Mesodermal cell (in vitro differentiated cells): ENCODE results near the gene SBSN.
"Not testable (repeated sequence)": the region's sequence is repeated elsewhere in the genome, so short reads cannot be mapped to it uniquely, and the experiment has no call there.

Experiments used
- H3K27ac ChIP-seq: 2 replicates; pipeline ENCODE4 v1.7.0; 2013; ENCODE audit warnings: mild to moderate bottlenecking, low read depth, low read length, moderate library complexity; ENCODE audit not compliant: severe bottlenecking
- H3K36me3 ChIP-seq: 2 replicates; pipeline ENCODE4 v1.7.1; 2013; ENCODE audit warnings: mild to moderate bottlenecking, low read length, moderate library complexity; ENCODE audit not compliant: control insufficient read depth, insufficient read depth
- H3K4me1 ChIP-seq: one replicate; pipeline ENCODE4 v1.7.1; 2013; ENCODE audit warnings: mild to moderate bottlenecking, low read length; ENCODE audit not compliant: insufficient read depth, control insufficient read depth, poor library complexity, severe bottlenecking
- H3K4me3 ChIP-seq: 2 replicates; pipeline ENCODE4 v1.7.0; 2013; ENCODE audit warnings: low read length, control low read depth, mild to moderate bottlenecking; ENCODE audit not compliant: insufficient read depth, poor library complexity, severe bottlenecking; ENCODE audit errors: extremely low read depth
- H3K9me3 ChIP-seq: 2 replicates; pipeline ENCODE4 v1.7.1; 2013; ENCODE audit warnings: mild to moderate bottlenecking, low read length, moderate library complexity; ENCODE audit not compliant: control insufficient read depth
- WGBS, 2 experiments: methylation state at CpG; one replicate each; pipeline ENCODE4 v1.1.5; 2013; ENCODE audit warnings: missing lambda C conversion rate in 2 of 2; ENCODE audit not compliant: insufficient coverage in 2 of 2; 5-methylcytosine and 5-hydroxymethylcytosine counted together

Gene SBSN

DNA sequence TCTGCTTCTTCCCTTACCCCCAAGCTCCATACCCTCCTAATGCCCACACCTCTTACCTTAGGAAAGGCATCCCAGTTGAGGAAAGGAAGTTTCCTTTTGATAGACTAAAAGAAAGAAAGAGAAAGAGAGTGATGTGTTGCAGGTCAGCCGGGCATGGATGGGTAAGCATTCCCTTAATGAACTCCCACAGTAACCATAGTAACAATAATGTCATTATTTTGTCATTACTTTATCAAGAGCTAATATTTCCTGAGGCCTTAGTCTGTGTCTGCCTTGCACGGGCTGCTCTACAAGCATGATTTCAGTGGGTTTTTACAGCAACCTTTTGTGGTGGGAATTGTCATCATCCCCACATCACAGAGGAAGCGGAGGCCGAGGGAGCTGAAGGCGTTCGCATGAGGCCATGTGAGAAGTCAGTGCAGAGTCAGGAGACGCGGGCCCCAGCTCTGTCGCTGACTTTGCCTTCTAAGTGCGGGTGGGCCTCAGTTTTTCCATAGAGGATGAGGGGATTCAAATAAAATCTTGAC is 40.4 kb downstream of the SBSN start:
- no peaks in the 10 kb centered on the region for H3K36me3 ChIP-seq
- no peaks in the 10 kb centered on the region for H3K9me3 ChIP-seq
- 93 to 96% methylated on average over 4 to 5 of the region's 10 CpGs for WGBS, 2 experiments
- H3K4me1 ChIP-seq = no peaks in the 10 kb centered on the region
- no peak overlapping the region for H3K27ac ChIP-seq
- H3K4me3 ChIP-seq = no peak overlapping the region

DNA sequence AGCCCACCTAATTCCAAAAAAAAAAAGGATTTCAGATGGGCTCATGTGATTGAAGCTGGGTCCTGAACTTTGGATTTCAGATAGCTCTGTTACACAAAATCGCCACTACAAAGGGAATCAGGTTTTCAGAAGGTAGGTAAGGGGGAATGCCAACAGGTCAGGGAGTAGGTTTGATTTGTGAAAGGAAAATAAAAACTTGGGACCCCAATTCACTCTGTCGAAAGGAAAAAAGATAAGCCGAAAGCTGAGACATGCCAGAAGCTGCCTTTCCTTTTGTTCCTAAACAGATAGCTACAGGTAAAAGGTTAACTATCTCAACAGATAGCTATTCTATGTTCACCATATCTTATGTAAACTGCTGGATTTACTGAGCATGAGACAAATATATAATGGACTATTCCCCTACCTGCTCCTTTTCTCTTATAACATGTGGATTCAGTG is 41.8 kb downstream of the SBSN start:
- Histone ChIP-seq H3K27ac (no peak overlapping the region), H3K4me3 (no peak overlapping the region), H3K9me3 (no peaks in the 10 kb centered on the region), H3K36me3 (no peaks in the 10 kb centered on the region), H3K4me1 (no peaks in the 10 kb centered on the region)
- WGBS, 2 experiments = 70 to 89% methylated on average over 2 to 3 of the region's 3 CpGs

DNA sequence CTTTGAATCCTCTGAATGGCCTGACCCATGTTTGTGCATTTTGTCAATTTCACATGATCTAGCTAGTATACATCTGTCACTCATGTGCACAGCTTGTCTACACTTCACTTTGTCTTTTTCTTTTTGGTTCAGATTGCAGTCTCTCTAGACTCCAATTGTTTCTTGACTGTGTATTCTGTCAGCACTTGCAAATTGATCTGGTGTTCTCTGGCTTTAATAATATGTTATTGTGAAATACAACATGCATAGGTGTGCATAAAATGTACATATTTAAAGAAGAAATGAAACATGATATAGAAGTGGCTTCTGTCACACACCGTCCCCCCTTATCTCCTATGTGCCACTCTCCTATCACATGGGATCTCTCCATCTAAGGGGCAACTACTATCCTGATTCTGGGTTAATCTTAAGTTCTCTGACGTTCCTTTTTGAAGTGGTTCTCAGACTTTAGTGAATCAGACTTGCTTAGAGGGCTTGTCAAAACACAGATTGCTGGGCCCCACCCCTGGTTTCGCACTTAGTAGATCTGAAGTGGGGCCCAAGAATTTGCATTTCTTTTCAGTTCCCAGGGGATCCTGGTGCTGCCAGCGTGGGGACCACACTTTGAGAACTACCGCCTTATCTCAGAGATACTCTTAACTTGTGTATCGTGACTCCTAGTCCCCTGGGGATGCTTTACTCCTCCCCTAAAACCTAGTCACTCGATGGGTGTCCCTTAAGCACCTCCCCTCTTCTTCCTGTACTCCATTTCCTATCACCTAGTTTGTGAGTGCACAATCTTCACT is 43.7 kb downstream of the SBSN start:
- no peaks in the 10 kb centered on the region for H3K36me3 ChIP-seq
- H3K4me1 ChIP-seq = no peaks in the 10 kb centered on the region
- 74 to 81% methylated on average over 6 of the region's 7 CpGs for WGBS, 2 experiments
- no peaks in the 10 kb centered on the region for H3K9me3 ChIP-seq
- no peak overlapping the region for H3K27ac ChIP-seq
- H3K4me3 ChIP-seq = no peak overlapping the region

DNA sequence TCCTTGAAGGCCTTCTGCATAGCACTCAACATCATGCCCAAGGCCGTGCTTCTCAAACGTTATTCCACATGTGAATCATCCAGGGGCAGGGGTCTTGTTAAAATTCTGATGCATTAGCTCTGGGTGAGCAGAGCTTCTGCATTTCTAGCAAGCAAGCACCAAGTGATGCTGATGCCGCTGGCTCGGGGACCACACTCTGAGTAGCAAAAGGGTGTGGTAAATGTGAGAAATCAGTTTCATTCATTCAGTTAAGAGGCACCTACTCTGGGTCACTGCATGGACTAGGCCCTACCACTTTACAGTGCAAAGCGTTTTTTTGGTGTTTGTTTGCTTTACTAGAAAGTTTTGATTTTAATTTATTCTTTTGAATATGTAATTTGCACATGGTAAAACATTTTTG is 45.0 kb downstream of the SBSN start:
- Histone ChIP-seq H3K36me3 (no peaks in the 10 kb centered on the region), H3K4me3 (no peak overlapping the region), H3K9me3 (no peaks in the 10 kb centered on the region), H3K4me1 (no peaks in the 10 kb centered on the region), H3K27ac (no peak overlapping the region)
- WGBS, 2 experiments = 78 to 85% methylated on average over 4 of the region's 5 CpGs

DNA sequence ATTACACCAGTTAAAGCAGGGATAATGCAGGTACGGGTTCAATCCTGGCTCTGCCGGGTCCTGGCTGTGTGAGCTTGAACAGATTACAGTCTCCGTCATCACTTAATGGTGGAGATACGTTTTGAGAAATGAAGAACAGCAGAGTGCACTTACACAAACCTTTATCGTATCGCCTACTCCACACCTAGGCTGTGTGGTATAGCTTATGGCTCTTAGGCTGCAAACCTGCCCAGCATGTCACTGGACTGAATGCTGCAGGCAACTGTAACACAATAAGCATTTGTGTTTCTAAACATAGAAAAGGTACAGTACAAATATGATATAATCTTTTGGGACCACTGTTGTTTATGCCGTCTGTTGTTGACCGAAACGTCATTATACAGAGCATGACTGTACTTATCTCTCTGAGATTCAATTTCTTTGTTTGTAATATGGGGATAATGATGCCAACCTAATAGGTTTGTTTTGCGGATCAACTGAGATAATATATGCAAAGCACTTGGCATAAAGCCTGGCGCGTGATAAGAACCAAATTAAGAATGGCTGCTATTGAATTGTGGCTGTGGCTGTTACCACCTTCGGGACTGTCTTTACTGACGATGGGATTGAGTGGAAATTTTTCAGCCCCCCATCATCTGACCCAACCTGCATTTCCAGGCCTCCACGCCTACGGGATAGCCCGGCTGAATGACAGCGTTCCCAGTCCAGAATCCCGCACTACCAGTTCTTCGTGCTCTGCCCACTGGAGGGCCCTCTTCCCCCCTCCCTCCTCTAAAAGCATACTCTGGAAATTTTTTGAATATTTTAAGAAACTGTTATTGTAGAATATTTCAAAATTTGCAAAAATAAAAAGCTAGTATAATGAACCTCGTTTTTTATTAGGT is 49.1 kb downstream of the SBSN start:
- Histone ChIP-seq H3K4me1 (no peaks in the 10 kb centered on the region), H3K9me3 (no peaks in the 10 kb centered on the region), H3K27ac (no peak overlapping the region), H3K4me3 (no peak overlapping the region), H3K36me3 (no peaks in the 10 kb centered on the region)
- WGBS, 2 experiments = 91 to 92% methylated on average over 17 to 18 of the region's 21 CpGs

DNA sequence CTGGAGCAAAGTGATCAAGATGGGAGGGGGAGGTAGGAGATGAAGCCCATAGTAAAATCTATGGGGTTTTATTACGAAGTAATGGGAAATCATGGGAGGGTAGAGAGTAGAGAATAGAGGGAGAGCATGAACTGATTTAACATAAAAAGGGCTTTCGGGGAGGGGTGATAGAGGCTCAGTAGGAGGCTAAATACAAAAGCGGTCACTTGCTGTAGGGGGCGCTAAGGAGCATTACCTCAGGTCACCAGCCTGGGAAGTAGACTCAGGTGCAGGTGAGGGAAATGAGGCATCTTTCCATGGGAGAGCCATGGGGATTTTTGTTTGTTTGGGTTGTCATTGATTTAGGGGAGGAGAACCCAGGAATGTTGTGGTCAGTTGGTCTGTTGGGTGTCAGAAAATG is 52.0 kb downstream of the SBSN start:
- Histone ChIP-seq H3K27ac (no peak overlapping the region), H3K9me3 (no peaks in the 10 kb centered on the region), H3K36me3 (no peaks in the 10 kb centered on the region), H3K4me1 (no peaks in the 10 kb centered on the region), H3K4me3 (no peak overlapping the region)
- WGBS, 2 experiments = 81% methylated on average over 4 of the region's 4 CpGs

DNA sequence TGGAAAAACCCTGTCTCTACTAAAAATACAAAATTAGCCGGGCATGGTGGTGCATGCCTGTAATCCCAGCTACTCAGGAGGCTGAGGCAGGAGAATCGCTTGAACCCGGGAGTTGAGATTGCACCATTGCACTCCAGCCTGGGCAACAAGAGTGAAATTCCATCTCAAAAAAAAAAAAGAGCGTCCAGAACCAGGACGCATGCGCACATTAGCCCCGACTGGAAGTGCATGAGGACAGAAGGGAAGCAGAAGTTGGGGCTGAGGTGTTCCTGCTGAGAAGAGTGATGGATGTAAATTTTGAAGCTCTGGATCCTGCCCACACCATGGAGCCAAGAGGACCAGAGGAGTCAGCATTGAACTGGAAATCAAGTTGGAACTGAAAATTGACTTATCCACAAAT is 53.5 kb downstream of the SBSN start:
- not testable (repeated sequence) for H3K4me3 ChIP-seq, H3K36me3 ChIP-seq, H3K9me3 ChIP-seq, H3K27ac ChIP-seq, H3K4me1 ChIP-seq
- 95 to 100% methylated on average over 5 to 6 of the region's 7 CpGs for WGBS, 2 experiments

DNA sequence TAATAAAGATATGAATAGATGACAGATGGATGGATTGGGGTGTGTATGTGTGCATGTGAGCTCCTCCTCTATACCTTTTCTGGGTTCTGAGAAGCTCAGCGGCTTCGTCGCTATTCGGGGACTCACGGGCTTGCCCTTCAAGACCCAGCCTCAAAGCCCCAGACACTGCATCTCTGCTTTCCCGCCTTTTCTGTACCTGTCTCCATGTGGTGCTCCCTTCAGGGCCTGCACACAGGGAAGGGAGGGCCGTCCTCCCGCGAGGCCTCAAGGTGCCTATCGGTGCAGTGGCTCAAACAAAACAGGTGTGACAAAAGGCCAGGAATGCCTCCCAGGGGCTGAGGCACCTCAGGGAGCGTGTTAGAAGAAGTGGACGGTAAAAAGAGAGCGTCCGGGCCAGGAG is 54.0 kb downstream of the SBSN start:
- H3K27ac ChIP-seq = no peak overlapping the region
- no peaks in the 10 kb centered on the region for H3K9me3 ChIP-seq
- no peak overlapping the region for H3K4me3 ChIP-seq
- H3K36me3 ChIP-seq = no peaks in the 10 kb centered on the region
- 94 to 96% methylated on average over 10 to 11 of the region's 14 CpGs for WGBS, 2 experiments
- H3K4me1 ChIP-seq = no peaks in the 10 kb centered on the region
